Esophagus squamous epithelium (tissue), 5 donors: ENCODE data around the gene CA10. TPM values are rescaled to one million over a fixed set of nuclear protein-coding genes. Genes with fewer than 3 reads are reported as not detected.

ENCODE experiments used
- DNase-seq: peaks from one replicate; lab custom pipeline; 2025; lab: John Stamatoyannopoulos, UW
- H3K27ac ChIP-seq, 4 donors: fragments of 200-600 bp; sonication (generic); one replicate each; pipeline ENCODE4 v1.5.1; 2016 to 2019; ENCODE audit warnings: mild to moderate bottlenecking in 1 of 4
- H3K27me3 ChIP-seq, 4 donors: fragments of 200-600 bp; sonication (generic); 1 replicate in 3 of 4; 2 replicates in 1 of 4; pipeline versions ENCODE4 v1.5.1 to v1.6.0; 2017 to 2021; ENCODE audit warnings: antibody characterized with exemption in 1 of 4
- H3K36me3 ChIP-seq, 3 donors: fragments of 200-600 bp; sonication (generic); one replicate each; pipeline ENCODE4 v1.5.1; 2016 to 2019
- H3K4me1 ChIP-seq, 3 donors: fragments of 200-600 bp; sonication (generic); one replicate each; pipeline ENCODE4 v1.5.1; 2017 to 2019
- H3K4me3 ChIP-seq, 4 donors: fragments of 200-600 bp; sonication (generic); 1 replicate in 3 of 4; 2 replicates in 1 of 4; pipeline ENCODE4 v1.5.1; 2016 to 2019; ENCODE audit warnings: mild to moderate bottlenecking in 2 of 4, moderate library complexity in 1 of 4
- H3K9me3 ChIP-seq, 3 donors: fragments of 200-600 bp; sonication (generic); one replicate each; pipeline ENCODE4 v1.5.1; 2016 to 2019
- POLR2A ChIP-seq, 4 donors: fragments of 450-650 bp; IDR thresholded peaks; one replicate each; pipeline ENCODE4 v1.6.1; 2017; ENCODE audit warnings: antibody characterized with exemption in 4 of 4, mild to moderate bottlenecking in 4 of 4, moderate library complexity in 3 of 4
- whole genome bisulfite sequencing, 2 donors: methylation state at CpG; one replicate each; pipeline ENCODE4 v1.1.5; 2018; 5-methylcytosine and 5-hydroxymethylcytosine counted together
- intact Hi-C: fragments of 100-400 bp; cut with DNase I; formaldehyde crosslinking; loops from one replicate; pipeline ENCODE4 v1.15.0; 2022
- total RNA-seq, 4 donors: library from RNA; depleted of rRNA; stranded (reverse); fragments of >200 nt; gene quantifications; one replicate each; pipeline ENCODE4 v1.1.0, GENCODE V29; 2016
- TF ChIP-seq, protein P1 (sequence below), 6 experiments: fragments of 450-650 bp in 4 of 6; fragments of 200-600 bp in 2 of 6; sonication (generic) in 2 of 6; IDR thresholded peaks; one replicate each; pipeline ENCODE4 v1.5.1; 2016 to 2019; ENCODE audit warnings: antibody characterized with exemption in 6 of 6, mild to moderate bottlenecking in 4 of 6, moderate library complexity in 4 of 6
- donor health status: DM: yes; HTN: yes; CAD: no.

CA10 gene
- total RNA-seq, 4 donors from 2014 or later: 0.38 TPM; not detected in 3

DNA sequence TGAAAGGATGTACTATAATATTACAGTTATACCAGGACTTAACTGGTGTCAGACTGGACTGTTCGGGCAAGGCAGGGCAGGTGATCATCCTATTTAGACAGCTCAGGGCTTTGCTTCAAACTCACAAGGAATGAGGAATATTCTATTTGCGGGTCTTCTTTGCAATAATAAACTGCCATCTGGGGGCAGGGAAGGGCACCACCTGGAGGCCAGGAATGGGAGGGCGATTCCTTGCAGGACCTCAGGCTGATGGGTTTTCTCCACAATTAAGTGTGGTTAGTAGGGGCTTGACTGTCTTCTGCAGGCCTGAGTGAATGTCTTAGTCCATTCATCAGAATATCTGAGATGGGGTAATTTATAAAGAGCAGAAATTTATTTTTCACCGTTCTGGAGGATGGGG lies 424.1 kb downstream of the CA10 start:
- H3K4me3 ChIP-seq: no peak overlapping the region
- H3K4me1 ChIP-seq: no peaks in the 10 kb centered on the region
- H3K36me3 ChIP-seq: no peaks in the 10 kb centered on the region
- no peaks in the 10 kb centered on the region for H3K9me3 ChIP-seq
- H3K27ac ChIP-seq: no peak overlapping the region
- intact Hi-C loops: no loop called here
- WGBS, 2 donors: 58 to 67% methylated on average over 3 to 4 of the region's 4 CpGs
- no peak for TF ChIP-seq POLR2A (IDR thresholded peaks at IDR 0.05)
- TF ChIP-seq, protein P1, sequence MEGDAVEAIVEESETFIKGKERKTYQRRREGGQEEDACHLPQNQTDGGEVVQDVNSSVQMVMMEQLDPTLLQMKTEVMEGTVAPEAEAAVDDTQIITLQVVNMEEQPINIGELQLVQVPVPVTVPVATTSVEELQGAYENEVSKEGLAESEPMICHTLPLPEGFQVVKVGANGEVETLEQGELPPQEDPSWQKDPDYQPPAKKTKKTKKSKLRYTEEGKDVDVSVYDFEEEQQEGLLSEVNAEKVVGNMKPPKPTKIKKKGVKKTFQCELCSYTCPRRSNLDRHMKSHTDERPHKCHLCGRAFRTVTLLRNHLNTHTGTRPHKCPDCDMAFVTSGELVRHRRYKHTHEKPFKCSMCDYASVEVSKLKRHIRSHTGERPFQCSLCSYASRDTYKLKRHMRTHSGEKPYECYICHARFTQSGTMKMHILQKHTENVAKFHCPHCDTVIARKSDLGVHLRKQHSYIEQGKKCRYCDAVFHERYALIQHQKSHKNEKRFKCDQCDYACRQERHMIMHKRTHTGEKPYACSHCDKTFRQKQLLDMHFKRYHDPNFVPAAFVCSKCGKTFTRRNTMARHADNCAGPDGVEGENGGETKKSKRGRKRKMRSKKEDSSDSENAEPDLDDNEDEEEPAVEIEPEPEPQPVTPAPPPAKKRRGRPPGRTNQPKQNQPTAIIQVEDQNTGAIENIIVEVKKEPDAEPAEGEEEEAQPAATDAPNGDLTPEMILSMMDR (IDR thresholded peaks at IDR 0.05): peak in 5 of 6 experiments; percentile 18 to 48 (median 29)
- no peaks in the 10 kb centered on the region for H3K27me3 ChIP-seq
- DNase-seq: no peak

DNA sequence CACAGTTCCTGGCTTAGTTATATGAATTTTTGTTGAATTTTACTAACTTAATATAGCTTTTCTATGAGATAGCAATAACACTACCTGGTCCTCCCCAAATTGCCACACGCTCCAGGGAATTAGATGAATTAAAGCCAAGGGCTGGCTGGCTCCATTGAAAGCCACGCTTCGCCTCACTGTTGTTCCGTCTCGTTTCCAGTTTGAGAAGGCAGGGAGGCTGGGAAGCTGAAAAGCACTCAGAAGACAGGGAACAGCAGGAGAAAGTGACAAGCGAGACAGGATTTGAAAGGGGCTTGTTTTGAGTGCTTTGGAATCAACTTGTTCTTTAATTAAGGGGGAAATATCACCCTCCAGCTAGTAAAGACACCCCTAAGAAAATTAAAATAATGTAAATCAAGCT lies 425.3 kb downstream of the CA10 start:
- Histone ChIP-seq H3K36me3 (no peaks in the 10 kb centered on the region), H3K9me3 (no peaks in the 10 kb centered on the region), H3K4me1 (no peaks in the 10 kb centered on the region), H3K27me3 (peaks cover 0 to 5% (median 0%) of the 10 kb centered on the region in 4 donors), H3K27ac (no peak overlapping the region), H3K4me3 (no peak overlapping the region)
- intact Hi-C loops: no loop called here
- WGBS, 2 donors: 70 to 76% methylated on average over 5 to 6 of the region's 6 CpGs
- TF ChIP-seq POLR2A (IDR thresholded peaks at IDR 0.05): no peak
- TF ChIP-seq, protein P1 (IDR thresholded peaks at IDR 0.05): no peak
- DNase-seq: no peak

DNA sequence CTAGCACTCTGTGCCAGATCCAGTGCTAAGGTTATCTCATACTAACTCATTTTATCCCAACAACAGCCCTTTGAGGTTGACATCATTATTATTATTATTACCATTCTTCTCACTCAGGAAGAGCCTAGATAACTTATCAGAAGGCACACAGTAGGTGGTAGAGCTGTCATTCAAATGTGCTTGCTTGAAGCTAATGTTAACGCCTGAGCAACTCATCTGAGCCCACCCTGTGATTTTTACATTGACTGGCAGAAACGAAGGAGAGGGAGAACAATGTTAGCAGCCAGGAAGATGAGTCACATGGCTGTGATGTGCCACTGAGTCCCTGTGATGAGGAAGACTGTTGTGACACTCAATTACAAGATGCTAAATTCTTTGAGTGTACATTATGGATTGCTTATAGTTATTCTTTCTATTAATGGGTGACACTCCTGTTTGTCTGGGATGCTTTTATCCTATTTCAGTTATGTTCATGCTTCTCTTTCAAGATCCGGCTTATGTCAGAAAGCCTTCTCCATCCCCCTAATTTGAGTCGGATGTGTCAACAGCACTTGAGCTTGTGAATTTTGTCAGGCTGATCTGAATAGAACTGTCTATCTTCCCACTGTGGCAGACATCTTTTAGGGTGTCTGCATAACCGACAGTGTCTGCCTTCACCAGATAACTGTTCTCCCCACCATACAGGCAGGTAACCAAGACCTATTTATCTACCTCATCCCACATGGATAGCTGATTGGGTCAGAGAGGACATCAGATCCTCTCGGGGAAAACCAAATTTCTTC lies 426.4 kb downstream of the CA10 start:
- Histone ChIP-seq H3K27me3 (peaks cover 0 to 5% (median 0%) of the 10 kb centered on the region in 4 donors), H3K9me3 (no peaks in the 10 kb centered on the region)
- intact Hi-C loops: no loop called here

DNA sequence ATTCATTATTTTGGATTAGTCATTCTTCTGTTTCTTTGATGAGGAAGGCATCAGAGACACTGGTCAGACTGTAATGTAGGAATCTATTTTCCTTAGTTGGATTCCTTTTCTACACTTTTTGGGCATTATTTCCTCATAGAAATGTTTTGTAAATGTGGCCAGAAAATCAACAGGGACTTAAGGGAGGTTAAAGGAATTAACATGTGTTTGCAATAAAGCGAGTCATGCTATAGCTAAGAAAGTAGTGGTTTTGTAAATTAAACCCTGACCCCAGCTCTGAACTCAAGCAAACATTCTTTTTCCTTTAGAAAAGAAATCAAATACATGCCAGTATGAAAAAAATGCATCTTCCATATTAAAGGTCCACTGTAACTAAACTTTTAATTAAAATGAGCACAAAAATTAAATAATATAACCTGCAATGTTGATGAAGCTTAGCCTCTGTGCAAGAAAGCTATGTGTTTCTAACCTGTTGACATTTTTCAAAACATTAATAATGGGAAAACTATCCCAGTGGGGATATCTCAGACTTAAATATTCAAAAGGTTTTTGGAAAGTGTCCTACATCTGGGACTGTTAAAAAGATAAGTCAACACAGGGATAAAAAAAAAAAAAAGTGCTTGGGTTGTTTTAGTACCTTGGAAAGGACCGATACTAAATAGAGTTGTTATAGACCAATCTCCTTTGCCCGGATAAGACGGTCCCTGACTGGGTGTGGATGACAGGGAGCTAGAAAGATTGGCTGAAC lies 428.0 kb downstream of the CA10 start:
- Histone ChIP-seq H3K36me3 (no peaks in the 10 kb centered on the region), H3K4me3 (no peak overlapping the region), H3K4me1 (no peaks in the 10 kb centered on the region), H3K9me3 (no peaks in the 10 kb centered on the region), H3K27ac (no peak overlapping the region), H3K27me3 (peaks cover 0 to 5% (median 0%) of the 10 kb centered on the region in 4 donors)
- no peak for TF ChIP-seq POLR2A (IDR thresholded peaks at IDR 0.05)
- TF ChIP-seq, protein P1 (IDR thresholded peaks at IDR 0.05): no peak
- WGBS, 2 donors: 61 to 67% methylated on average over 4 of the region's 4 CpGs
- intact Hi-C loops: no loop called here
- no peak for DNase-seq

More for the DNA sequence above, 426.4 kb downstream of the CA10 start:
- Histone ChIP-seq H3K36me3 (no peaks in the 10 kb centered on the region), H3K27ac (no peak overlapping the region), H3K4me3 (no peak overlapping the region), H3K4me1 (no peaks in the 10 kb centered on the region)
- 61 to 65% methylated on average over 6 of the region's 6 CpGs for WGBS, 2 donors
- no peak for DNase-seq
- no peak for TF ChIP-seq POLR2A (IDR thresholded peaks at IDR 0.05)
- TF ChIP-seq, protein P1 (IDR thresholded peaks at IDR 0.05): no peak

DNA sequence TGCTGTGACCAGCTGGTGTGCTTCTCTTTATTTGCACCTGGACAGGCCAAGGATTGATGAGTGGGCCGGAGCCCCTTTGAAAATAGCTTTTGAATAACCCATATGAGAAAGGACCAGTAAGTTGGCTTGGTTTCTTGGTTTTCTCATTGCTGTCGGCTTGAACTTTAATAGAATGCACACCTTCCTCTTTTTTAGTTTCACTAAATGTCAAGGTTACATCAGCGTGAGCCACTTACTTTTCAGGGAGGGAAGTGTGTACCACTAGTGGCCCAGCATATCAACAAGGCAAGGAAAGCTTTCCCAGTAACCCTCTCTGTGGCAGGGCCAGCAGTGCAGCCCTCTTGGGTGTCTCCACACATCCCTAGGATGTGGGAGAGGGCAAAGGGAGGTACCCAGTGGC lies 433.3 kb downstream of the CA10 start:
- Histone ChIP-seq H3K4me1 (no peaks in the 10 kb centered on the region), H3K36me3 (no peaks in the 10 kb centered on the region), H3K27me3 (peaks cover 0 to 5% (median 0%) of the 10 kb centered on the region in 4 donors), H3K27ac (no peak overlapping the region), H3K4me3 (no peak overlapping the region), H3K9me3 (no peaks in the 10 kb centered on the region)
- TF ChIP-seq POLR2A (IDR thresholded peaks at IDR 0.05): no peak
- TF ChIP-seq, protein P1 (IDR thresholded peaks at IDR 0.05): no peak
- WGBS, 2 donors: 68 to 85% methylated on average over 3 of the region's 3 CpGs
- intact Hi-C loops: no loop called here
- no peak for DNase-seq
